GM21786 (cell line): ENCODE data around the gene PSMB2.

Experiments
- ATAC-seq: cut with Tn5 transposase; IDR thresholded peaks from one replicate; pipeline ENCODE4 v1.9.1; 2021; ENCODE audit not compliant: unreplicated experiment

Gene PSMB2

DNA sequence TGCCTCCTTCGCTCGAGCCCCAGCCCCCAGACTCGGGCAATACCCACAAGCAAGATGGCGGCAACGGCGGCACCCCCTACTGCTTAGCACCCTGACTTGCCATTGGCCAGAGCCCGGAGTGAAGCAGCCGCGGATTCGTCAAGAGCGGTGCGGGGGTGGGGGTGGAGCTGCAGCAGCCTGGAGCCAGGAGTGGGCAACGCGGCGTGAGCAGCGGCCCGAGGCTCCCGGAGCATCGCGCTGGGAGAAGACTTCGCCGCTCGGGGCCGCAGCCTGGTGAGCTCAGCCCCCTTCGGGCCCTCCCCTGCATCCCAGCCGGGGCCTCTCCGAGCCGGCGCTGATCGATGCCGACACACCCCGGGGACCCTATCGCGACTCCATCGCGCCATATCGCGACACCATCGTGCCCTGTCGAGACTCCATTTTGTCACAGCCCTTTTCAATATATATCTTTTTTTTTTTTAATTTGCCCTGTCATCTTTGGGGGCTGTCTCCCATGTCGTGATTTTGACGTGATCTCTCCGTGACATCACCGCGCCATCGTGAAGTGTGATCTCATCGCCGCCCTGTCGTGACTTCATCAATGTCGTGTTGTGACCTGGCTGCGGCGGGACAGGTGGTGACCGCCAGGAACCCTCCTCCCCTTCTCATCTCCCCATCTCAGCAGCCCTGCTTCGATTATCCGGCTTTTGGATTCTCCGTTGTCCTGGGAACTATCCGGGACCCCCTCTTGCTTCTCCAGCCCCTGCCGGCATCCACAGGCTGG is 83.5 kb downstream of the PSMB2 start, which contains the start of gene NCDN:
Gene NCDN (plus strand): TSS at position 189 of the 763 bp plus-strand sequence. CDS start 392 bp downstream, at position 581.
- peak; percentile 84 for ATAC-seq

GRCh38 chr1:35557118-35557610 is 84.2 kb downstream of the PSMB2 start, which contains the start of gene KIAA0319L:
Gene KIAA0319L (minus strand): TSS chr1:35557403. CDS start chr1:35554491, 2,912 bp downstream.
- ATAC-seq, result peak; percentile 78

DNA sequence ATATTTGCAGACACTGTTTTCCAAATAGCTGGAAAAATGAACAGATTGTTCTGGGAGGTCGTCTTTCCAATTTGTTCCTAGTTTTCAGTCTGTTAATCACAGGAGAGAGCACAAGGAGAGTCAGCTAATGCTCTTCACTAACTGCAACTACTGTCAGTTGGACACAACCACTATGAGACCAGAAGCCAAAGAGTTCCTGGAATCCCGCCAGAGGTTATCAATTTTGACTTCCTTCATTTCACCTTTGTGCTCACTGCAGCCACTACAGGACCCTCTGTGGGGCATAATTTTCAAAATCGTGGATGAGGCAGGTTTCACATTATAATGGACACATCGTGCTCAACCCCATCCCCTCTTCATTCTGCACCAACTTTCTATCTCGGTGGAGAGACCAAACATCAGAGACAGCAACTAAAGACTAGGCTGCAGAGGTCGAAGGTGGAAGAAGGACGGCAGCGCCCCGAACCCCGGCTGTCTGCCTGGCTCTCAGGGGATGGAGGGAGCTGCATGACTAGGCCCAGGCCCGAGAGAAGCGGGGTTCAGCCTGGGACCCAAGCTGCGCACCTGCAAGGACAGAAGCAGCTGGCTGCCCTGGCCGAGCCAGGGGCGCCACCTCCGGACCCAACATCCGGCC is 84.7 kb downstream of the PSMB2 start:
- no peak for ATAC-seq

DNA sequence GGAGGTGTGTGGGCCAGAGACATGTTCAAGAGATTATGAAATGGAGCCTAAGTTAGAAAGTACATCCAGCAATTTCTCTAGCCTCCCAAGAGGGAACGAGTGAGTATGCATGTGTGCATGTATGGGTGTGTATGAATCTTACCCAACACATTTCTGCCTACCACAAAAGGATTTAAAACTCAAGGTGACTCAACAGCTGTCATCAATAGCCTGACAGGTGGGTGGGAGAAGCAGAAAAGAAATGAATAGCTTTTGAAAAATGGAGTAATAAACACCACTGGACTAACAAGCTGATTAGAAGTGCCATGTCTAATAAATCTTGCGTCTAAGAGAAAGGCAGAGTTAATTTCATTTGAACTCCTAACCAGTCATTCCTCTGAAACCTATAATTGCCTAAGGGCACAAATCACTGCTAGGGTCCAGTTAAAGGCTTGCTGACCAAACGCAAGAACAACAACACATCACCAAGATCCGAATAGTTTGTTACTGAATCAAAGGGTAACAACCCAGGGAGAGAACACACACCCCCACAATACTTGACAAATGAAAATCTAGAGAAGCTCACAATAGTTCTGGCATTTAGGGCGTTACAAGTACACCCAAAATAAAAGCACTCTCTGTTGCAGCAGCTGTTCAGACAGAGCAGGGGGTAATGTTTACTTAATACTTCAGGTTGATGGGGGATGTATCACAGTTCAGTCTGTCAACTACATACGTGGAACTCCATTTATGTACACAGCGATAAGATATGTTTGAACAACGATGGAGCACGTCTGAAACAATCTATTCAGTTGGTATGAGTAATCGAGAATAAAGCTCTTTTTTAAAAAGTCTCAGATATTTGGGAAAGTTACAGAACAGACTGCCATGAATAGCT is 85.5 kb downstream of the PSMB2 start:
- ATAC-seq, result no peak

DNA sequence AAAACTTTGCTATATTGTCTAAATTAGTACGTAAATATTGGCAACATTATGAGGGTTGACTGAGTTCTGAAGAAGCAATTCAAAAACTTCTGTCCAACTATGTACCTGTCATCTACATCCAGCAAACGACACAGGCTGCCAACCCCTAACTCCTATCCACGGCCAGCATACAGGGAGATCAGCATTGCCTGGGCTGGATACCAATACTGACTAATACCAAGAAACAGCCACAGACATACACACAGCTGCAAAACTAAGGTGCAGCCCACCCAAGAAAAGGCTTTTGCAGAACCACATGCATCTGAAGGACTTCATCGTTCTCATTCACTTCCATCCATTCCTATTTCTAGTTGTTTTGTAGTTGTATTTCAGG is 86.1 kb downstream of the PSMB2 start:
- no peak for ATAC-seq

DNA sequence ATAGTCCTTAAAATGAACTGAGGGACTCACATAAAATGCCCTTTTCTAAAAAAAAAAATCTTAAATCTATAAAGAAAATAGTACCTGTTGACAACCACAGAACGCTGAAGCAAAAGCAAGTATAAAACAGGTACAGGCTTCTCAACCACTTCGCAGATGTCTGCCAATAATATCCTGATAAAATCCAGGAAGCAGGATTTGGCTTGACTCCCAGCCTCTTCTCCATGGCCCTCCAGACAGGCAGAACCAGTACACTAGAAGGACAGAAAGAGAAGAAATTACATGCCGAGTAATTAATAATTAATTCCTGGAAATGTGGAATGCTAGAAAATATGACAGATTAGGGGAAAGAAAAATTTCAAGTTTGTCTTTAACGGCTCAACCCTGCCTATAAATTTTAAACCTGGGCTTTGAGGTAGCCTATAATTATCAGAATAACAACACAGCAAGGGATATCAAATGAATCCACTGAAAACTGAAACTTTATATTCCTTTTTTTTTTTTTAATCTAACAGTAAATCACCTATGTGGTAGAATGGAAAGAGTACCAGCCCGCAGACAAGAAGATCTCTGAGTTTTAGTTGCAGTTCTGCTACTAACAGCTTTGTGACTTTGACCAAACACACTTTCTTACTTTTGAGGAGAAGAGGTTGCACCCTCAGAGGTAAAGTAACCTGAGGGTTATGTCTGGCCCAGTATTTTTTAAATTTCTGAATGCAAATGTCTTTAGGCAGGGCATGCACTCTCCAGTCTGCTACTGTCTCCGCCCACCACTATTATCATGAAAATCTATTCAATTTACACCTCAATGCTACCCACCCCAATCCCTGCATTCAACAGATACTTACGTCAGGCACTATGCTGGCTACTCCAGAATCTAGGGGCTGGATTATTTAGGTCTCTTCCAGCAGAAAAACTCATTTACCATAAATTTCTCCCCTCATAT is 86.8 kb downstream of the PSMB2 start:
- no peak for ATAC-seq

DNA sequence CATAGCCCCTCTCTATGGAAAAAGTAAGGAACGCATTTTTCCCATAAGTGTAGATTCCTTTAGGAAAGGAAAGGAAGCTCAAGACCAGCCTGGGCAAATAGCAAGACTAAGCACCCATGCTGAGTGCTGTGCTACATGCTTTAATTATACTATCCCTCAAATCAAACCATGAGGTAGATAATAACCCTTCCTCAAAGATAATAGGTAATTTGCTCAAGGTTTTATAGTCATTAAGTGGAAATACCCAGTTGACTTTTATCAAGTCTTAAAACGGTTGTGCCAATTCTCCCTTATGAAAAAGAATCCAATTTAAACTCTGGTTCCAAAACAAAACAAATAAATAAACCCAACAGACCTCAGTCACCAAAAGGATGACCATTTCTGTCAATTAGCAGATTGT is 87.5 kb downstream of the PSMB2 start:
- ATAC-seq, result no peak
